Measurements from ENCODE around the gene TSPYL6. TPM values are rescaled to one million over a fixed set of nuclear protein-coding genes. Genes with fewer than 3 reads are reported as not detected.

TSPYL6 gene
- total RNA-seq, 2 experiments from 2014 or later = not detected

- H3K4me1 Mint-ChIP-seq = no peaks in the 10 kb centered on the region
- H3K36me3 Mint-ChIP-seq = peaks cover 14% of the 10 kb centered on the region
- no peak overlapping the region for H3K27ac Mint-ChIP-seq
- peaks cover 5% of the 10 kb centered on the region for H3K9me3 Mint-ChIP-seq
- no peak for DNase-seq
- no peaks in the 10 kb centered on the region for H3K27me3 Mint-ChIP-seq
- H3K4me3 Mint-ChIP-seq = no peak overlapping the region
Observed at GRCh38 chr2:54233832-54234649, 22.0 kb downstream of the TSPYL6 start.

GRCh38 chr2:54228945-54229344, 27.1 kb downstream of the TSPYL6 start:
- Mint-ChIP-seq H3K9me3 (no peaks in the 10 kb centered on the region), H3K36me3 (peaks cover 11% of the 10 kb centered on the region), H3K27me3 (no peaks in the 10 kb centered on the region), H3K4me3 (no peak overlapping the region), H3K27ac (no peak overlapping the region), H3K4me1 (no peaks in the 10 kb centered on the region)
- DNase-seq = no peak

GRCh38 chr2:54227798-54228197, 28.2 kb downstream of the TSPYL6 start:
- DNase-seq = no peak
- H3K4me1 Mint-ChIP-seq = no peaks in the 10 kb centered on the region

GRCh38 chr2:54226260-54226659, 29.8 kb downstream of the TSPYL6 start:
- Mint-ChIP-seq H3K36me3 (peaks cover 9% of the 10 kb centered on the region), H3K9me3 (no peaks in the 10 kb centered on the region), H3K4me3 (no peak overlapping the region), H3K27ac (no peak overlapping the region), H3K4me1 (no peaks in the 10 kb centered on the region), H3K27me3 (no peaks in the 10 kb centered on the region)
- DNase-seq = no peak

More at GRCh38 chr2:54227798-54228197, 28.2 kb downstream of the TSPYL6 start:
- Mint-ChIP-seq H3K27me3 (no peaks in the 10 kb centered on the region), H3K36me3 (peaks cover 13% of the 10 kb centered on the region), H3K4me3 (no peak overlapping the region), H3K9me3 (no peaks in the 10 kb centered on the region), H3K27ac (no peak overlapping the region)

- Mint-ChIP-seq H3K36me3 (peaks cover 9% of the 10 kb centered on the region), H3K27me3 (no peaks in the 10 kb centered on the region), H3K4me1 (no peaks in the 10 kb centered on the region), H3K9me3 (no peaks in the 10 kb centered on the region), H3K27ac (no peak overlapping the region), H3K4me3 (no peak overlapping the region)
- DNase-seq = no peak
Observed at GRCh38 chr2:54224997-54225396, 31.0 kb downstream of the TSPYL6 start.

GRCh38 chr2:54213082-54213481, 42.9 kb downstream of the TSPYL6 start:
- Mint-ChIP-seq H3K9me3 (peaks cover 16% of the 10 kb centered on the region), H3K27ac (no peak overlapping the region), H3K36me3 (peaks cover 13% of the 10 kb centered on the region), H3K4me3 (no peak overlapping the region), H3K27me3 (no peaks in the 10 kb centered on the region), H3K4me1 (peaks cover 2% of the 10 kb centered on the region)
- DNase-seq = no peak

GRCh38 chr2:54212456-54212855, 43.6 kb downstream of the TSPYL6 start:
- peaks cover 16% of the 10 kb centered on the region for H3K9me3 Mint-ChIP-seq
- no peak for DNase-seq
- no peak overlapping the region for H3K27ac Mint-ChIP-seq
- H3K4me3 Mint-ChIP-seq = no peak overlapping the region
- H3K27me3 Mint-ChIP-seq = no peaks in the 10 kb centered on the region
- H3K36me3 Mint-ChIP-seq = peaks cover 13% of the 10 kb centered on the region
- H3K4me1 Mint-ChIP-seq = peaks cover 2% of the 10 kb centered on the region

- Mint-ChIP-seq H3K27ac (no peak overlapping the region), H3K9me3 (peaks cover 8% of the 10 kb centered on the region), H3K4me3 (no peak overlapping the region), H3K27me3 (no peaks in the 10 kb centered on the region), H3K36me3 (peaks cover 4% of the 10 kb centered on the region), H3K4me1 (peaks cover 6% of the 10 kb centered on the region)
- no peak for DNase-seq
Observed at GRCh38 chr2:54209379-54209778, 46.6 kb downstream of the TSPYL6 start.

GRCh38 chr2:54208364-54209240, 47.4 kb downstream of the TSPYL6 start:
- H3K27ac Mint-ChIP-seq = no peak overlapping the region
- peaks cover 3% of the 10 kb centered on the region for H3K9me3 Mint-ChIP-seq
- no peak overlapping the region for H3K4me3 Mint-ChIP-seq
- DNase-seq = no peak
- H3K36me3 Mint-ChIP-seq = no peaks in the 10 kb centered on the region
- no peaks in the 10 kb centered on the region for H3K27me3 Mint-ChIP-seq
- peaks cover 3% of the 10 kb centered on the region for H3K4me1 Mint-ChIP-seq

GRCh38 chr2:54207666-54208195, 48.3 kb downstream of the TSPYL6 start:
- DNase-seq = no peak
- Mint-ChIP-seq H3K36me3 (no peaks in the 10 kb centered on the region), H3K9me3 (no peaks in the 10 kb centered on the region), H3K27ac (no peak overlapping the region), H3K27me3 (no peaks in the 10 kb centered on the region), H3K4me1 (peaks cover 3% of the 10 kb centered on the region), H3K4me3 (no peak overlapping the region)

- H3K27ac Mint-ChIP-seq = no peak overlapping the region
- H3K36me3 Mint-ChIP-seq = no peaks in the 10 kb centered on the region
- H3K27me3 Mint-ChIP-seq = no peaks in the 10 kb centered on the region
- no peak overlapping the region for H3K4me3 Mint-ChIP-seq
- H3K4me1 Mint-ChIP-seq = peaks cover 3% of the 10 kb centered on the region
- H3K9me3 Mint-ChIP-seq = no peaks in the 10 kb centered on the region
- no peak for DNase-seq
Observed at GRCh38 chr2:54206596-54206995, 49.4 kb downstream of the TSPYL6 start.

- H3K27me3 Mint-ChIP-seq = no peaks in the 10 kb centered on the region
- no peaks in the 10 kb centered on the region for H3K9me3 Mint-ChIP-seq
- no peak overlapping the region for H3K27ac Mint-ChIP-seq
- no peak overlapping the region for H3K4me3 Mint-ChIP-seq
- peaks cover 3% of the 10 kb centered on the region for H3K4me1 Mint-ChIP-seq
- no peak for DNase-seq
- no peaks in the 10 kb centered on the region for H3K36me3 Mint-ChIP-seq
Observed at GRCh38 chr2:54204476-54204875, 51.6 kb downstream of the TSPYL6 start.

Measured in activated naive CD8-positive, alpha-beta T cell treated with anti-CD3 and anti-CD28 coated beads for 36 hours (primary cell).